DOHH2 (cell line): ENCODE results near the gene HES1.
"Not testable (repeated sequence)": the region's sequence is repeated elsewhere in the genome, so short reads cannot be mapped to it uniquely, and the experiment has no call there.

Experiments
- H3F3A ChIP-seq: fragments of 200-600 bp; sonication (generic), shearing (Covaris generic); 2 replicates; pipeline ENCODE4 v1.6.0; 2016; ENCODE audit warnings: antibody characterized with exemption, mild to moderate bottlenecking; ENCODE audit not compliant: control insufficient read depth, insufficient read depth
- H3K27ac ChIP-seq: fragments of 200-600 bp; sonication (generic); 2 replicates; pipeline ENCODE4 v1.5.1; 2014; ENCODE audit warnings: low read depth, mild to moderate bottlenecking, low read length, moderate library complexity
- H3K27me3 ChIP-seq: fragments of 200-600 bp; sonication (generic); 2 replicates; pipeline ENCODE4 v1.6.1; 2014; ENCODE audit warnings: mild to moderate bottlenecking, low read length, mixed read lengths; ENCODE audit not compliant: control insufficient read depth
- H3K36me3 ChIP-seq: fragments of 200-600 bp; sonication (generic); 2 replicates; pipeline ENCODE4 v1.6.1; 2014; ENCODE audit warnings: mild to moderate bottlenecking, low read length, moderate library complexity, mixed read lengths; ENCODE audit not compliant: control insufficient read depth
- H3K4me1 ChIP-seq: fragments of 200-600 bp; sonication (generic); 2 replicates; pipeline ENCODE4 v1.6.1; 2014; ENCODE audit warnings: mild to moderate bottlenecking, low read length, mixed read lengths; ENCODE audit not compliant: control insufficient read depth
- H3K4me2 ChIP-seq: fragments of 200-600 bp; sonication (generic); 2 replicates; pipeline ENCODE4 v1.6.0; 2014; ENCODE audit warnings: mild to moderate bottlenecking, low read length, moderate library complexity
- H3K4me3 ChIP-seq: fragments of 200-600 bp; sonication (generic); 2 replicates; pipeline ENCODE4 v1.5.1; 2014; ENCODE audit warnings: mild to moderate bottlenecking, low read length, mixed read lengths
- H3K79me2 ChIP-seq: fragments of 200-600 bp; sonication (generic); 2 replicates; pipeline ENCODE4 v1.6.1; 2014; ENCODE audit warnings: mild to moderate bottlenecking, low read length, mixed read lengths; ENCODE audit not compliant: control insufficient read depth
- H3K9me2 ChIP-seq: fragments of 200-600 bp; sonication (generic); replicated peaks from 2 replicates; pipeline ENCODE4 v1.6.1; 2014; ENCODE audit warnings: mild to moderate bottlenecking, low read length, mixed read lengths; ENCODE audit not compliant: control insufficient read depth
- H3K9me3 ChIP-seq: fragments of 200-600 bp; sonication (generic); 2 replicates; pipeline ENCODE4 v1.6.1; 2014; ENCODE audit warnings: antibody characterized with exemption, low read length, mixed read lengths; ENCODE audit not compliant: control insufficient read depth, insufficient read depth
- H4K20me1 ChIP-seq: fragments of 200-600 bp; sonication (generic); 2 replicates; pipeline ENCODE4 v1.6.0; 2014; ENCODE audit warnings: low read depth, mild to moderate bottlenecking, antibody characterized with exemption, low read length, moderate library complexity; ENCODE audit not compliant: control insufficient read depth, insufficient read depth
- CTCF ChIP-seq: fragments of 200-600 bp; sonication (generic); IDR thresholded peaks from one replicate; pipeline ENCODE4 v1.5.1; 2014; ENCODE audit warnings: antibody characterized with exemption, mild to moderate bottlenecking, low read depth, low read length; ENCODE audit not compliant: poor library complexity, severe bottlenecking
- EZH2phosphoT487 ChIP-seq: fragments of 200-600 bp; sonication (generic); IDR thresholded peaks from 2 replicates; pipeline ENCODE4 v1.6.1; 2017; ENCODE audit warnings: borderline replicate concordance, mild to moderate bottlenecking, antibody characterized with exemption, low read length, moderate library complexity, mixed read lengths

HES1 gene

GRCh38 chr3:194087995-194088855, 47.7 kb upstream of the HES1 start:
- Histone ChIP-seq H3K4me3 (no peak overlapping the region), H3K4me2 (no peak overlapping the region), H3K27ac (no peak overlapping the region), H3K9me3 (no peaks in the 10 kb centered on the region), H3K27me3 (peaks cover 7% of the 10 kb centered on the region), H3K4me1 (peaks cover 32% of the 10 kb centered on the region), H3K9me2 (no peaks in the 10 kb centered on the region), H3K79me2 (no peaks in the 10 kb centered on the region), H3K36me3 (no peaks in the 10 kb centered on the region), H3F3A (no peaks in the 10 kb centered on the region), H4K20me1 (no peaks in the 10 kb centered on the region)
- TF ChIP-seq EZH2phosphoT487 = no peak
- no peak for TF ChIP-seq CTCF

DNA sequence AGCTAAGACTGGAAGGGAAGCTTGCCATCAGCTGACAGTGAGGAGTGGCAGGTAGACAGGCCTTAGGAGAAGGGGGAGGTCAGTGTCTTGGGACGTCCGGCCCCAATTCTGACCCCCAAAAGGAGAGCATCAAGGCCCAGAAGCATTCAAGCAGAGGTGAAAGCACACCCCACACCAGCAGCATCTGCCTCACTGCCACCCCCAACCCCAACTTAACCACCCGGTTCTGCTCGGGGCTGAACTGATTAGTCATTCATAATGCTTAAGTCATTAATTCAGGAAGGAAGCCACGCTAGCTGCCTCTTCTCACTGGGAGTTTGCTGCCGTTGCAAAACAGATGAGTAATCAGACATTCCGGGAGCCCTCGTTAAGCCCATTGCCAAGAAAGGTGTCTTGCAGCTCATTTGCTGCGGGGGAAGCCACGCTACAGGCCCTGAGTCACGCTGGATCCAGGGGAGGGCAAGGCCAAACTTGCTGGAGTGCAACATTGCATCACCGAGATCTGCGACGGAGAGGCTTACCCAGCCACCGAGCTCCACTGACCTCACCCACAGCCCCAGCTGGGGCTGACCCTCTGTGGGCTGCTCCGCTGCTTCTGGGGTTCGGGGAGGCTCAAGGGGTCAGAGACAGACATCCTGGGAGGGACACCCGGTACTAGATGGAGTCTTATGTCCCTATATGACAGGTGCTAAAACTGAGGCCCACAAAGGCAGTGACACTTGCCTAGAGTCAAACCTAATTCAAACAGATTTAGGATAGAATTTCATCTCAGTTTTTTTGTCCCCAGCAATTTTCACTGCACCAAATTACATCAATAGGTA, 46.4 kb upstream of the HES1 start:
- Histone ChIP-seq H3F3A (no peaks in the 10 kb centered on the region), H4K20me1 (no peaks in the 10 kb centered on the region), H3K27me3 (peaks cover 3% of the 10 kb centered on the region; the same call in 1 of the 2 replicates), H3K36me3 (no peaks in the 10 kb centered on the region), H3K27ac (no peak overlapping the region), H3K9me2 (no peaks in the 10 kb centered on the region), H3K9me3 (no peaks in the 10 kb centered on the region), H3K4me1 (peaks cover 26% of the 10 kb centered on the region), H3K79me2 (no peaks in the 10 kb centered on the region), H3K4me3 (no peak overlapping the region), H3K4me2 (no peak overlapping the region)
- TF ChIP-seq EZH2phosphoT487 (no peak), CTCF (no peak)

DNA sequence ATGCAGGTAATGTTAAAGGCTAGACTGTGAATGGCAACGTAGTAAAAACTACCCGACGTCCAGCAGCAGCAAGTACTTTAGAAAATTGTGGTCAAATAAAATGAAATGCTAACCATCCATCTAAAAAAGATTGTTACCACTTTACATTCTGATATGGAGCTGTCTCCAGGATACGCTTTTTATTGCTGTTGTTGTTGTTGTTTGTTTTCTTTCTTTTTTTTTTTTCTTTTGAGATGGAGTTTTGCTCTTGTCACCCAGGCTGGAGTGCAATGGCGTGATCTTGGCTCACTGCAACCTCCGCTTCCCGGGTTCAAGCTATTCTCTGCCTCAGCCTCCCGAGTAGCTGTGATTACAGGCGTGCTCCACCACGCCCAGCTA, 45.8 kb upstream of the HES1 start:
- H3K4me2 ChIP-seq, H3K9me2 ChIP-seq, H3K36me3 ChIP-seq, H3K4me3 ChIP-seq, H3F3A ChIP-seq, H3K79me2 ChIP-seq, H3K27me3 ChIP-seq, H4K20me1 ChIP-seq, H3K9me3 ChIP-seq, H3K27ac ChIP-seq: not testable (repeated sequence)
- H3K4me1 ChIP-seq = peaks cover 26% of the 10 kb centered on the region

DNA sequence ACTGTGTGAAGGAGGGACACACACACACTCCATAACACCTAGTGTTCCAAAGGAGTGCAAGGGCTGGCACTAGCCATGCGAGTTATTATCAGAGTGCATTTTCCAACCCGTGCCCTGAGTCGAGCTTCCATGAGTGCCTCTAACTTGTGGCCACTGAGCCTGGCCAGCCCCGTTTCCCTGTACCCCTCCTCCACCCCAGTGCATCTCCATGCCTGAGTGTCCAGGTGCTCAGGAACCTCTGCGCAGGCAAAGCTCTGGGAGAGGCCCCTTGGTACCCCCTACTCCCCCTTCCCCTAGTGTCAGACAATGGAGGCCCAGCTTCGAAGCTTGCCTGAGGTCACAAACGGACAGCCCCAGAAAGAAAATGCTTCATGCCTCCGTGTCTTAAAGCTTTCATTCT, 45.2 kb upstream of the HES1 start:
- Histone ChIP-seq H3K4me3 (no peak overlapping the region), H3K9me2 (no peaks in the 10 kb centered on the region), H3F3A (no peaks in the 10 kb centered on the region), H3K4me1 (peaks cover 32% of the 10 kb centered on the region), H3K27ac (no peak overlapping the region), H3K79me2 (no peaks in the 10 kb centered on the region), H3K4me2 (no peak overlapping the region), H3K27me3 (no peaks in the 10 kb centered on the region), H3K9me3 (no peaks in the 10 kb centered on the region), H4K20me1 (no peaks in the 10 kb centered on the region), H3K36me3 (no peaks in the 10 kb centered on the region)
- no peak for TF ChIP-seq CTCF
- TF ChIP-seq EZH2phosphoT487 = no peak
